GM18867 (cell line): ENCODE data around the gene GALNT16.
A peak's percentile ranks its signal among the peaks of the same experiment; 100 is the strongest.

Experiments used
- ATAC-seq: cut with Tn5 transposase; IDR thresholded peaks from one replicate; pipeline ENCODE4 v1.9.1; 2021; ENCODE audit warnings: mild to moderate bottlenecking, moderate library complexity; ENCODE audit not compliant: unreplicated experiment

GALNT16 gene

DNA sequence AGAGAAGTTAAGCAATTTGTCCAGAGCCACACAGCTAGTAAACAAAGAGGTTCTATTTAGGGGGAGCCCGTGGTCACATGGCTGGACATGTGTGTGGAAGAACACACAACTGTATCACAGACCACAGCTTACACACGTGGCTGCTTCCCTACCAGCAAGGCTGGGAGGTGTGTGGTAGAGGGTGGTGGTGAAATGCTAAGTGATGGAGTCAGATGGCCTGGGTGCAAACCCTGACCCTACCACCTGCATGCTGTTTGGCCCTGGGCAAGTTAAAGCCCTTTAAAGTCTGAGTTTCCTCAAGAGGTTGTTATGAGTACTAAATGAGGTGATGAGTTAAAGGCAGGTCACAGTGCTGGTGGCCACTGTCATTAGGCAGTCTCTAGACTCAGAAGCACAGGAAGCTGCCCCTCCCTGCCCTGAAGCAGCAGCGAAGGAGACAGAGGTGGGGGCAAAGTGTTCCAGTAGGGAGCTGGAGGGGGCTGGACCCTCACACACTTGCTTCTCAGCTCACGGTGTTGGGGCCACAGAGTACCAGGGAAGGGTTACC, 73.9 kb downstream of the GALNT16 start:
- no peak for ATAC-seq

DNA sequence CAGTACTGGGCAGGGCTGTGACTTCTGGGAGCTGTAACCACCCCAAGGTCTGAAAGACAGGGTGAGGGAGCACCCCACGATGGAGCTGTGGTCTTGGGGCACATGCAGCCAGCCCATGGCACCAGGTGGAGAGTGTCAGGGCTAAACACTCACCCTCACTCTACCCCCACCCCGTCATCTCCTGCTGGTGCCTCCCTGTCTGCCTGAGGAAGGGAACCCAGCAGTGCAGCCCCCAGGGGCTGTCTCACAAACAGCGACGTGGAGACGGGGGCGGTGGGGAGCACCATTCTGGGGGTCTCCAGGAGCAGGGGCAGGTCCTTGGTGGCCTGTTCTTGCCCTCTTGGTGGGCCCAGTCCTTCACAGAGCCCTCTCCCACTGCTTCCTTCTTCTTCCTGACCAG, 74.6 kb downstream of the GALNT16 start:
- ATAC-seq = no peak

DNA sequence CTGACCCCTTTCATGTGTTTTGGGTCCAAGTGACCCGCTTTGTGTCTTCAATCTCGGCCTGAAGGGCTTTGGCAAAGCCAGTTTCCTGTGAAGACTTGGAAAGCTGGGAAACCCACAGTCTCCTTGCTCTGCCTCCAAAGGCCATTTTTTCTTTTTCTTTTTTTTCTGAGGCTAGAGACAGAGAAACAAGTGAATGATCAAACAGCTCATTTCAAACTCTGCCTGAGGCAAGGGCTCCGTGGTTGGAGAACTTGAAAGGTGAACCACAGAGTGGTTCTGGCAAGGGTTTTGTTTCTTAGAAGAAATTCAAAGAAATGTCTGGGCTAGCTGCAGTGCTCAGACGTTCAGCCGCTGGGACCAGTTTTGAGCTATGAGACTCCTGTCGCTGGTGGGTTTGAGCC, 75.4 kb downstream of the GALNT16 start:
- ATAC-seq = no peak

GRCh38 chr14:69337984-69338383, 78.0 kb downstream of the GALNT16 start:
- no peak for ATAC-seq

DNA sequence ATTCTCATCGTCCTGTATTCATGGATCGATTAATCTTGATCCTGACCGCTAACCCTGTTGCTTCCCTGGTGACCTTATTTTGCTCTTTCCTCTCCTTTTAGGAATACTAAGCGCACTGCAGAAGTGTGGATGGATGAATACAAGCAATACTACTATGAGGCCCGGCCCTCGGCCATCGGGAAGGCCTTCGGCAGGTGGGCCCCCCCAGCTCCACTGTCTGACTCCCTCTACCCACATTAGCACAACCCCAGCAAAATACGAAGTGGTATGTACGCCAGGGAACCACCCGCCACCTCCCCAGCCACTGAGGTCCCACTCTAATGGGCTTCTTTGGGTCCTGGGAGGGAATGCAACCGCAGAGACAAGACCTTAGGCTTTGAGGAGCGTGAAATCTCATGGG, 79.5 kb downstream of the GALNT16 start:
- no peak for ATAC-seq

DNA sequence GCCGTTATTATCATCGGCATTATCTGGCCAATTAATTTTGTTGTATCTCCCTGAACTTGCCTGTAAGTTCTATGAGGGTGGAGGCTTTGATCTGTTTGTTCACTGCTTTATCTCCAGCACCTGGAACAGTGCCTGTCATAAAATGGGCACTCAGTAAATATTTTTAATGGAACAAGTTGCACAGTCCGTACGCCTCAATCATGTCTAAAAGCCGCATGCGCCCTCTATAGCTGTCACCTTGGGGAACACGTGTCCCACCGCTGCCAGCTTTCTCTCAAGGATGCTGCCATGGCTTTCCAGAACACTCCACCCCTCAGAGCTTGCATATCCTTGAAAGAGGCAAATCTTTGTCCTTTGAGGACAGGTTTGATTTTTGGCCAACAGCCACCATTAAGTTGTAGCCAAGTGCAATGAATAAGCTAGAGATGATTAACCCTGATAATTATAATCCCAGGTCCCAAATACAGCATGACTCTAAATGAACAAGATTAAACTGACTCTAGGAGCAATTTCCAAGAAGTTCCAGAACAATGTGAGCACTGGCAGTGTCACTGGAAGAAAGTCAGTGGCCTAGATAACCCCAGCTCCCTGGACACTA, 83.1 kb downstream of the GALNT16 start:
- ATAC-seq = no peak

- ATAC-seq = no peak
These were observed 84.2 kb downstream of the GALNT16 start for GRCh38 chr14:69344171-69344570.

DNA sequence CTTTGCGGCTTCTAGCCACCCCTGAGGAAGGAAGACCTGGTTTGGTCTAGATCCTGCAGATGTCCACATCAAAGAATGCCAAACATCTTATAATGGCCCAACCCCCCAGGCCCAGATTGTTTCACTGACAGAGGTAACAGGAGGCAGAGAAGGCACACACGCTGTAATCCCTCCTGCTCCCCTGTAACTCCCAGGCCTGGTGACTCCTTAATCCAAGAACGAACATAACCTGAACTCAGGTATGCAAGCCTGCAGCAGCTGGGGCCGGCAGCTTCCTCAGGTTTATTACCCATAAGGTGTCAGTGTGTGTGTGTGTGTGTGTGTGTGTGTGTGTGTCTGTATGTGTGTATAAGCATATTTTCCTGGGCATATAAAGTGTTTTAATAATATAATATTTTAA, 85.4 kb downstream of the GALNT16 start:
- no peak for ATAC-seq

DNA sequence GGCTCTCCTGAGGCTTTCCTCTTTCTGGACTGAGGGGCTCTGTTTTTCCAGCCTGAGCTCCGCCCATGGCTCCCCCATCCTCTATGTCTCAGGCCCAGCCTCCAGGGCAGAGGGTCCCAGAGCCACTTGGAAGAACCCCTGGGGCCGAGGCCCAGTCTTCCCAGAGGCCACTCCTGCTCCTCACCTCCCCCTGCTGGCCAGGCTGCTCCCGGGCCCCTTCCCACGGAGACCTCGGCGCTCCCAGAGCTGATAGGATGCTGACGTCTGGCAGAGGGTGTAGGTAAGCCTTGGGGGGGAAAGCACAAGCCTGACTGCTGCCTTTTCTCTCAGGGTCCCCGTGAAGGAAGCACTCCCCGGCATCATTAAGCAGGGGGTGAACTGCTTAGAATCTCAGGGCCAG, 86.8 kb downstream of the GALNT16 start:
- no peak for ATAC-seq

DNA sequence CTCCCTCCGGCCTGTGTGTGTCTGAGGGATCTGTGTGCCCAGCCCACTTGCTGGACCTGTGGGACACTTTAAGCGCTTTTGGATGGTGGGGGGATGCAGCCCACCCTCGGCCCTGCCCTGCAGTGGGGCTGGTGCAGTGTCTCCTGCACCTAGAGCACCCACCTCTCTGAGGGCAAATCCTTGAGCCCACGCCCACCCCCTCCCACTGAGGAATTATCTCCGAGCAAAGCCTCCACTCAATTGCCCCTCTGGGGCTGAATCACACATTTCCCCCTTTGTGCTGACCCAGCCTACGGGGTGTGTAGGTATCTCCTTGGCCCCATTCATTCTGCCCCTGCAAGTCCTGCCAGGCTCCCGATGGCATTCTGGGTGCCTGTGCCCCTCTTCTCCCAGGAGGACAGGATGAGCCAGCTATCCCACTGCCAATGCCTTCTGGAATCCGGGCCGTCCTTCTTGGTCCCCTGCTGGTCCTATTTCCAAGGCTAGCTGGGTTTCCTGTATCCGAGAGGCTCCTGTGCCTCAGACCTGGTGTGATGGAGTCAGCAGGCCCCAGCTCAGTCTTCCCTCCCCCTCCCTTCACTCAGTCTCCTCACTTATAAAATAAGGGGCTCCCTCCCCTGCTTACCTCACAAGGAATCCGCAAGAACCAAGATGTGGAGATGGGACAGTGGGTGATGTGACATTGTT, 89.3 kb downstream of the GALNT16 start:
- no peak for ATAC-seq

DNA sequence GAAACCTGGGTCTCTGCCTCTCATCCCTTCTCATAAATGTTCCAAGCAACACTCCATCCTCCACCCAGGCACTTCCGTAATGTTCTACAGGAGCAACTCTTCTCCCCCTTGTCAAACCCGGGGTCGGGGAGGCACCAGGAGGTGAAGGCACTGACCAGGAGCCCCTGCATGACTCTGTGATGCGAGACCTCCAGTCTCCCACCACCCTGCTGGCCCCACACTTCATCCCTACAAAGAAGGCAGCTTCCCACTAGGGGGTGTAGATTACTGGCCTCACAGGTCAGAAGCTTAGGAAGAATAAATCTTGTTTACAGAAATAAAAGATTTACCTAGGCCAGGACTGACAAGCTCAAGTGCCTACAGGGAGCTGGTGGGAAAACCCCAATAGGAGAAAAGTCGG, 90.9 kb downstream of the GALNT16 start:
- no peak for ATAC-seq

DNA sequence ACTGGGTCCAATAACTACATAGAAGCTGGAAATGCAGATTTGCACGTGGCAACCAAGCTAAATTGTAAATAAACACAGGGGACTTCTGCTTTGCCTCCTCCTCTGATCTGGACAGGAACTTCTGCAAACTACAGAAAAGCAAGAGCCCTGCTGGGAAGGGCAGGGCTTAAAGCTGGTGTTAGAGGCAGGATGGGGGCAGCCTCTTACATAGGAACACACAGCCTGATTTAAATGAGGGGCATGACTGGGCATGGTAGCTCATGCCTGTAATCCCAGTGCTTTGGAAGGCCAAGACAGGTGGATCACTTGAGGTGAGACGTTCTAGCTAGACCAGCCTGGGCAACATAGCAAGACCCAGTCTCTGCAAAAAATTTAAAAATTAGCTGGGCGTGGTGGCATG, 91.4 kb downstream of the GALNT16 start:
- ATAC-seq = no peak

- no peak for ATAC-seq
These were observed 92.0 kb downstream of the GALNT16 start for GRCh38 chr14:69351911-69352310.

DNA sequence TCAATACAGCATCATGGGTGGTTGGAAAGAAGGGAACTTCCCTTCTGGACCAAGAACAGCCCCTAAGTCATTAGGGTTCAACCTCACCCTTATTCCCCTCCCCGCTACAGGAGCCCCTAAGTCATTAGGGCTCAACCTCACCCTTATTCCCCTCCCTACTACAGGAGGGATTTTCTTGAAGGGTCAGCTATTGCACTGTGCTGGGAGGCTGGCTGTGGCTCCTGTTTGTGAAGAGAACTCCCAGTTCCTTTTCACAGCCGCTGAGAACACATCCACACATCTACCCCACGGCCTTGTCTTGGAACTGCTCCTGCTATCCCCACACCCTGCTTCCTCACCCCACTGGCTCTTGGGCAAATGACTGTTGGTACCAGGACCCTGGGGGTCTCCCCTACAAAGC, 93.2 kb downstream of the GALNT16 start:
- ATAC-seq = no peak

DNA sequence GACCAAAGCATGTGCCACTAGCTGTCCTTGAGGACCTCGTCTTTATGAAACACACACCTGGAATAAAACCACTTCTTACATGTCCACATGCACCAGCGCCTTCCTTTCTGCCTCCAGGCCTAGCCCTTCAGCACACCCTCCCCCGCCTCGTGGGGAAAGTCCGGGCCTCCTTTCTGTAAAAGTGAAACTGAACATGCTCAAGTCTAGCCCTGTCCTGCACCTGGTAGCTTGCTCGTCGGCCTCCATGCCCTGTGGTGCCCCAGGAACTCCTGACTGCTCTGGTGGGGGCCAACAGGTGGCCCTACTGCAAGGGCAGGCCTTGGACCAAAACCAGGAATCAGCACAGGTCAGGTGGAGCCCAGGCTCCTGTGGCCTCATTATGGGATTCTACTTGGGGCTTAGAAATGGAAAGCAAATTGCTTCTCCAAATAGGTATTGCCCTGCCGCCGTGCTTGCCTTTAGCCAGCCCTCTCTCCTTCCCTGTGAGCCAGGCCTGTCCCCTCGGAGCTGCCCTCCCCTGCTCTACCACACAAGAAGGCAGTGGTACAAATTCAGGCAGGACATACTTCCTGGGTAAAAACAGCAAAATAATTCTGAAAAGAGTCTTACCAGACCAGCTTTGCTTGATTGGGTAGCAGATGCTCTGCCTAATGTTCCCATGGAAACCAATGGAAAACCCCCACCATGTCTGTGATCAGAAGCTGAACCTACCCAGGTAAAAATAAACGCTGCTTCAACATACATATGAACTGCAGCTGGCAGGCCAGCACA, 94.6 kb downstream of the GALNT16 start:
- ATAC-seq = peak; percentile 90

- ATAC-seq = no peak
These were observed 95.2 kb downstream of the GALNT16 start for GRCh38 chr14:69355154-69355597.

DNA sequence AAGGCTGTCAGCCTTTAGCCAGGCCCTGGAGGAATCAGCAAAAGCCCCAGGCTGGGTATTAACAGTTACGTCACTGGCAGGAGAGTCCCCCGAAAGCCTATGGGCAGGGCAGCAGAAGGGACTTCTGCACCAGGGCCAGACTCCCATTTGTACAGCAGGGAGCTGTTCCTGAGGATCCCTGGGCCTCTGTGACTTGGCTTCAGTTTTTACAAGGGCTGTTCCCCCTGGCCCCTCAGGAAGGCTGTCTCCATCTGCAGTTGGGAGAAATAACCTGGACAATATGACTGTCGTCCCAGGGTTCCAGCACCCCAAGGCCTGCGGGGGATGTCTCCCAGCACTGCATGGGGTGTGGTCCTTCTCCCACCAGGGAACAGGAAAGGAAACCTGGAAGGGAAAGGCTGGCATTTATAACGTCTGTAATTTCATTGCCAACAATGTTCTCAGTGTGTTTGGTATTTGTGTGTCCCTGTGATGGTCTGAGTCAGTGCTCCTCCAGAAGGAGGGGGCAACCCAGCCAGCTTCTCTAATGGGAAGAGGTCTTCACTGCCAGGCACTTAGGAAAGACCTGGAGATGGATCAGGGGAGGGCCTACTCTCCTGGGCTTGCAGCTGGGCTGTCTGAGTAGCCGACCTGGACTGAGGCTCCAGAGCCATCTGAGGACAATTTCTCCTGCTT, 95.8 kb downstream of the GALNT16 start:
- ATAC-seq = no peak

- ATAC-seq = no peak
These were observed 97.1 kb downstream of the GALNT16 start for GRCh38 chr14:69356903-69357543.

DNA sequence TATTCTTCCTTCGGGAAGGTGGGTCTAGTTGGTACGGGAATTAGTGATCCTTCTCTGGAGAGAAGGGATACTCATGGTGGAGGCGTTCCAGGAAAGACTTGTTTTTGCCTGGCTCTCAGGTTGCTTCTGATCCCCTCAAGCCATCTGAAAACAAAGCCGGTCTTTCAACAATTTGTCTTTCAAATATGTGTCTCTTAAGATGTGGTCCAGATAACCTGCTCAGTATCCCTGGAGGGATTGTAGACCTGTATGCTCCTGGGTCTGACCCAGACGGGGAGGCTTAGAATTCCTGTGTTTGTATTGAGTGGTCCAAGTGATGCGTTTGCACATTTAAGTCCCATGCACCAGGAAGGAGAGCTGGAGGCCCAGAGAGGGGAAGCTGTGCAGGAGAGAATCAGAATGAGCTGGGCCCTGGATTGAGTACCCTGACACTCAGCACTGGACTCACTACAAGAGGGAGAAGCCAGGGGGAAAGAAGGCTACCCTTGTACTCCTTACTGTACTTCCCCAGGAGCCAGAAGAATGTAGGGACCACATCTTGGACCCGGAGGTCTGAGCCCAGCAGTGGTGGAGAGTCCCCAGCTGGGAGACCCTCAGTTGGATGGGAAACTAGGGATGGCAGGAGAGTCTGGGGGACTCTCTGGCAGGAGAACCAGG, 97.7 kb downstream of the GALNT16 start:
- ATAC-seq = no peak

DNA sequence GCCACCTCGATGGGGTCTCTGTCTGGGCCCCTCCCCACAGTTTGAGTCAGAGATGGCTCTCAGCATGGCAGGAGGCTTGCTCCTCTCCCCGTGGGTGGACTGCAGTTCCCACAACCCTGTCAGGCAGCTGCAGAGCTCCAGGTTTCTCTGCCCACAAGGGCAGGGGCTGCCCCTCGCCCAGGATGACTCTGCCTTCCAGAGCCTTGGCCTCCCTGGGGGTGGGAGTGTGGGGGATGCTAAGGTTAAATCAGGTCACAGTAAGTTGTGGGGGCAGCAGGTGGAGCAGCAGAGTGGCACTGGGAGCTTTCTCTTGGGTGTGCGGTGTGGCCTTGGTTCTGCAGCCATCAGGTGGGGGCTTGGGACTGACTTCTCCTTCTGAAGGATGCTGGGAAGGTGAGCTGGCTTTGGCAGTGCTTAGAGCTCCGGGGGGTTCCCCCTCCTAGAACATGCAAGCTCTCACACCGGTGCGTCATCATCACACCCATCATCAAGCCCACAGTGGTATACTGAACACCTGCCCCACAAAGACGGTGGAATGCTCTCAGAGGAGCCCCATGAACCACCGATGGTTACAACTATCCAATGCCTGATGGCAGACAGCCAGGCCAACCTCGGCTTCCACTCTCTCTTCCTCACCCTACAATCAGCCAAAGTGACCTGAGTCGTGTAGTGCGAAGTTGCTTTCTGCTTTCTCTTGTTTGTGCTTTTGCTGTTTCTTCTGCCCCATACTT, 98.4 kb downstream of the GALNT16 start:
- no peak for ATAC-seq
